PC-3 (cell line): ENCODE results near the gene PDSS2. TPM values are rescaled to one million over a fixed set of nuclear protein-coding genes. Genes with fewer than 3 reads are reported as not detected.

Experiments used
- ATAC-seq: fragments of 200-7000 bp; cut with Tn5 transposase; 2 replicates; pipeline ENCODE4 v1.9.1; 2020; ENCODE audit warnings: mild to moderate bottlenecking, moderate library complexity
- BruUV-seq: library from RNA; stranded (reverse); fragments of 400-500 nt; replicated peaks from 2 replicates; lab custom pipeline; 2021; lab: Mats Ljungman, UMichigan
- CTCF ChIA-PET: fragments of 300-600 bp; sonication (Branson Sonifier 250); formaldehyde crosslinking; loops from one replicate; lab custom pipeline; 2022; ENCODE audit warnings: antibody characterized with exemption; lab: Charles Lee
- POLR2A ChIA-PET: fragments of 300-600 bp; sonication (Branson Sonifier 250); formaldehyde crosslinking; loops from one replicate; lab custom pipeline; 2022; ENCODE audit warnings: antibody characterized with exemption; ENCODE audit not compliant: unreplicated experiment; lab: Charles Lee
- DNase-seq: peaks from one replicate; pipeline ENCODE4 v3.0.0-alpha.2; 2015
- H2AFZ ChIP-seq: fragments of 300-600 bp; sonication (generic); 2 replicates; pipeline ENCODE4 v1.6.0; 2016; ENCODE audit warnings: antibody characterized with exemption, low read length
- H3F3A ChIP-seq: fragments of 300-600 bp; sonication (generic); one replicate; pipeline ENCODE4 v1.6.0; 2017; ENCODE audit warnings: antibody characterized with exemption, low read length, control low read depth, mild to moderate bottlenecking; ENCODE audit not compliant: unreplicated experiment
- H3K27ac ChIP-seq: fragments of 300-600 bp; sonication (generic); 2 replicates; pipeline ENCODE4 v1.5.1; 2016; ENCODE audit warnings: mild to moderate bottlenecking, low read length
- H3K27me3 ChIP-seq: fragments of 300-600 bp; sonication (generic); 2 replicates; pipeline ENCODE4 v1.6.1; 2016; ENCODE audit warnings: low read length, mixed read lengths
- H3K36me3 ChIP-seq: fragments of 300-600 bp; sonication (generic); 2 replicates; pipeline ENCODE4 v1.6.1; 2016; ENCODE audit warnings: low read depth, mixed run types, low read length, mixed read lengths
- H3K4me1 ChIP-seq: fragments of 300-600 bp; sonication (generic); 2 replicates; pipeline ENCODE4 v1.5.1; 2016; ENCODE audit warnings: low read length; ENCODE audit not compliant: insufficient read depth
- H3K4me2 ChIP-seq: fragments of 300-600 bp; sonication (generic); 2 replicates; pipeline ENCODE4 v1.6.0; 2016; ENCODE audit warnings: low read length
- H3K4me3 ChIP-seq: fragments of 300-600 bp; sonication (generic); 2 replicates; pipeline ENCODE4 v1.5.1; 2016; ENCODE audit warnings: mild to moderate bottlenecking, low read length, mixed read lengths
- H3K79me2 ChIP-seq: fragments of 300-600 bp; sonication (generic); 2 replicates; pipeline ENCODE4 v1.6.1; 2017; ENCODE audit warnings: low read length, mixed read lengths
- H3K9ac ChIP-seq: fragments of 300-600 bp; sonication (generic); 2 replicates; pipeline ENCODE4 v1.6.0; 2016; ENCODE audit warnings: mild to moderate bottlenecking, low read length
- H3K9me2 ChIP-seq: fragments of 300-600 bp; sonication (generic); replicated peaks from 2 replicates; pipeline ENCODE4 v1.6.1; 2016; ENCODE audit warnings: mixed run types, low read length, mixed read lengths
- H3K9me3 ChIP-seq: fragments of 300-600 bp; sonication (generic); 2 replicates; pipeline ENCODE4 v1.6.1; 2016; ENCODE audit warnings: low read length, mixed read lengths
- H4K20me1 ChIP-seq: fragments of 300-600 bp; sonication (generic); 2 replicates; pipeline ENCODE4 v1.6.1; 2016; ENCODE audit warnings: low read length, mixed read lengths
- CTCF ChIP-seq: fragments of 300-600 bp; sonication (generic); conservative IDR thresholded peaks from 2 replicates; pipeline ENCODE4 v1.5.1; 2017; ENCODE audit warnings: antibody characterized with exemption, low read depth, mild to moderate bottlenecking, low read length
- EZH2 ChIP-seq: fragments of 300-600 bp; sonication (generic); IDR thresholded peaks from one replicate; pipeline ENCODE4 v1.6.1; 2017; ENCODE audit warnings: antibody characterized with exemption, mild to moderate bottlenecking, low read length; ENCODE audit not compliant: unreplicated experiment
- EZH2phosphoT487 ChIP-seq: fragments of 300-600 bp; sonication (generic); IDR thresholded peaks from 2 replicates; pipeline ENCODE4 v1.6.1; 2018; ENCODE audit warnings: mild to moderate bottlenecking, antibody characterized with exemption, low read length, borderline replicate concordance
- intact Hi-C: fragments of 100-400 bp; cut with micrococcal nuclease; formaldehyde crosslinking; loops from 2 replicates; pipeline ENCODE4 v1.9.0; 2023
- total RNA-seq: library from RNA; depleted of rRNA; stranded (reverse); fragments of >200 nt; gene quantifications from 2 replicates; pipeline ENCODE4 v1.2.3, GENCODE V29; 2014

The PDSS2 gene
- total RNA-seq, 1 experiment from 2014 or later, result 6.6 TPM

DNA sequence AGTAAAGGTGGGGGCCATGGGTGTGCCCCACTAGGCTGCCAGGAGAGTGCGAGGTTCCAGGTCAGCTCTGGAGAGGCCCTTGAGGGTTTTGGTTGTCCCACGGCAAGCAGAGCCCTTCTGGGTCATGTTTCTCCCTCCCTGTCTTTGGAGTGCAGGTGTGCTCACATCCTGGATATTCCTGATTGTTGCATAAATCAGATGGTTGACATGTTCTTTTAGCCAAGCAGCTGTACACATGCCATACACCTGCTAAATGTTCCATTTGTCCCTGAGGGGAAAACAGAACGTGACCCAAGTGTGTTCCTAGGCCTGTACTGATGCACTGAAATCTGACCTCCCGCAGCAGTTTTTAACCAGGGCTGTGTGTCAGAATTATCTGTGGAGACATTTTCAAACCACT is 266.5 kb downstream of the PDSS2 start:
- no TSS peak for BruUV-seq
- DNase-seq (no peak), ATAC-seq (no peak)
- no peaks in the 10 kb centered on the region for H3K36me3 ChIP-seq
- no peaks in the 10 kb centered on the region for H3F3A ChIP-seq
- H3K9me3 ChIP-seq, result no peaks in the 10 kb centered on the region
- no peak overlapping the region for H2AFZ ChIP-seq
- no peak for TF ChIP-seq EZH2phosphoT487
- TF ChIP-seq CTCF, result no peak
- no peak for TF ChIP-seq EZH2
- POLR2A ChIA-PET, result no interaction called here
- H3K27ac ChIP-seq, result no peak overlapping the region
- H3K27me3 ChIP-seq, result no peaks in the 10 kb centered on the region
- H3K9ac ChIP-seq, result no peak overlapping the region
- CTCF ChIA-PET, result no interaction called here
- H3K4me3 ChIP-seq, result no peak overlapping the region
- H3K79me2 ChIP-seq, result no peaks in the 10 kb centered on the region
- H3K4me1 ChIP-seq, result no peaks in the 10 kb centered on the region
- no peak overlapping the region for H3K4me2 ChIP-seq
- no peaks in the 10 kb centered on the region for H3K9me2 ChIP-seq
- intact Hi-C loops, result no loop called here
- no peaks in the 10 kb centered on the region for H4K20me1 ChIP-seq

- no peak overlapping the region for H3K4me3 ChIP-seq
- no peak for TF ChIP-seq EZH2
- TF ChIP-seq CTCF, result no peak
- no peak for TF ChIP-seq EZH2phosphoT487
- no peaks in the 10 kb centered on the region for H3K36me3 ChIP-seq
- intact Hi-C loops, result no loop called here
- no peaks in the 10 kb centered on the region for H4K20me1 ChIP-seq
- no peak for ATAC-seq
- H3K4me2 ChIP-seq, result no peak overlapping the region
- no TSS peak for BruUV-seq
- CTCF ChIA-PET, result interaction anchor here (0.7 kb wide), 1 partner anchor 50 kb away, joined by 5 read pairs; no protein-coding TSS in a partner anchor
- H3F3A ChIP-seq, result no peaks in the 10 kb centered on the region
- no peaks in the 10 kb centered on the region for H3K27me3 ChIP-seq
- POLR2A ChIA-PET, result no interaction called here
- H3K27ac ChIP-seq, result no peak overlapping the region
- no peak for DNase-seq
- no peaks in the 10 kb centered on the region for H3K9me3 ChIP-seq
- no peak overlapping the region for H3K9ac ChIP-seq
- no peak overlapping the region for H2AFZ ChIP-seq
- H3K79me2 ChIP-seq, result no peaks in the 10 kb centered on the region
- H3K4me1 ChIP-seq, result no peaks in the 10 kb centered on the region
- H3K9me2 ChIP-seq, result no peaks in the 10 kb centered on the region
Measured at GRCh38 chr6:107187630-107188029, 271.7 kb downstream of the PDSS2 start.

- H3K9me3 ChIP-seq, result no peaks in the 10 kb centered on the region
- no peak overlapping the region for H3K27ac ChIP-seq
- no peaks in the 10 kb centered on the region for H3K9me2 ChIP-seq
- ATAC-seq (no peak), DNase-seq (no peak)
- no peaks in the 10 kb centered on the region for H3K27me3 ChIP-seq
- no peaks in the 10 kb centered on the region for H3K4me1 ChIP-seq
- no TSS peak for BruUV-seq
- H3K36me3 ChIP-seq, result no peaks in the 10 kb centered on the region
- H2AFZ ChIP-seq, result no peak overlapping the region
- POLR2A ChIA-PET, result no interaction called here
- H4K20me1 ChIP-seq, result no peaks in the 10 kb centered on the region
- TF ChIP-seq CTCF (no peak), EZH2phosphoT487 (no peak), EZH2 (no peak)
- intact Hi-C loops, result no loop called here
- H3K79me2 ChIP-seq, result no peaks in the 10 kb centered on the region
- H3F3A ChIP-seq, result no peaks in the 10 kb centered on the region
- CTCF ChIA-PET, result no interaction called here
- H3K4me2 ChIP-seq, result no peak overlapping the region
- no peak overlapping the region for H3K4me3 ChIP-seq
- H3K9ac ChIP-seq, result no peak overlapping the region
Measured at GRCh38 chr6:107186047-107186446, 273.3 kb downstream of the PDSS2 start.
